HK-2 (cell line): ENCODE results near the gene UROD.
A peak's percentile ranks its signal among the peaks of the same experiment; 100 is the strongest.
"Not testable (repeated sequence)": the region's sequence is repeated elsewhere in the genome, so short reads cannot be mapped to it uniquely, and the experiment has no call there.

ENCODE experiments used
- DNase-seq: peaks from one replicate; pipeline ENCODE4 v3.0.0-alpha.2; 2018; ENCODE audit not compliant: unreplicated experiment

Gene UROD

DNA sequence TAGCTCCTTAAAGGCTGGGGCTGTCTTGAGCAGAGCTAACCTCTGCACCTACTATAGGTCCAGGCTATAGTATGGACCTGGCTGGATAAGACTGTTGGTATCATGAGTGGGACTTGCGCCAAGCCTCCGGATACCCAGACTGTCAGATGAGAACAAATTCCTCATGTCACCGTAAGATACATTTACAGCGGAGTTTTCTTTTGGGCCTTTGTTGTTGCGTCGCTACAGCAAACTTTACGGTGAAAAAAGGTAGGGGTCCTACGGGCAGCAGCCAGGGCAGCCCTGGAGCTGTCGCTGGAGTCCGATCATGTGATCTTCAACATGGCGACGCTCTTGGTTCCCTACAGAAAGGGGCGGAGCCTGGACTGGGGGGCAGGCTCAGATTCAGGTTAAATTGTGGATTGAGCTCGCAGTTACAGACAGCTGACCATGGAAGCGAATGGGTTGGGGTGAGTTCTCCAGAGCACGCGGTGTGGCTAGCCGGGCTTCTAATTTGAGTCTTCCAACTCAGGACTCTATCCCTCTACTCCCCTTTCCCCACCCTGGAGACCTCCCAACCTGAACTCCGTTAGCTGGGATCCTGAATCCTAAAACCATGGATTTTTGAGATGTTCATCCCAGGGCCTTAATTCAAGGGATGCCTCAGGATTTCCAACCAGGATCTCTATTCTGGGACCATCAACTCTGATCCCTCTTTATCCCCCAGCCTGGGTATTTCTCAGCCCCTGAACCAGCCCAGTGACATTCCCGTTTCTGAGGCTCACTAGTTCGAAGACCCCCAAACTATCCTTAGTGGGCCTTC lies at the start of gene UROD:
Gene UROD, plus strand, starts transcription at position 418 of the 802 bp plus-strand sequence. Its CDS starts 12 bp downstream, at position 430.
- DNase-seq, result peak; percentile 87

DNA sequence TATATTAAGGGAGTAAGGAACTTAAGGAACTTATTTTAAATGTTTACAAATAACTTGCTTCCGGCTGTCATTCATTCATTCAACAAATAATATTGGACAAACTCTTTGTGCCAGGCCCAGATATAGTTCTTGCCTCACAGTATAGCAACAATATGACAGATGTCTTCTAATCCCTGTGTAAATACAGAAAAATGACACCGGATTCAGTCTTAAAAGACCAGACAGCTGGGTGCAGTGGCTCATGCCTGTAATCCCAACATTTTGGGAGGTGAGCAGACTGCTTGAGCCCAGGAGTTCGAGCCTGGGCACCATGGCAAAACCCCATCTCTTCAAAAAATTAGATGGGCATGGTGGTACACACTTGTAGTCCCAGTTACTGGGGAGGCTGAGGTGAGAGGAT lies 49.3 kb upstream of the UROD start:
- no peak for DNase-seq

DNA sequence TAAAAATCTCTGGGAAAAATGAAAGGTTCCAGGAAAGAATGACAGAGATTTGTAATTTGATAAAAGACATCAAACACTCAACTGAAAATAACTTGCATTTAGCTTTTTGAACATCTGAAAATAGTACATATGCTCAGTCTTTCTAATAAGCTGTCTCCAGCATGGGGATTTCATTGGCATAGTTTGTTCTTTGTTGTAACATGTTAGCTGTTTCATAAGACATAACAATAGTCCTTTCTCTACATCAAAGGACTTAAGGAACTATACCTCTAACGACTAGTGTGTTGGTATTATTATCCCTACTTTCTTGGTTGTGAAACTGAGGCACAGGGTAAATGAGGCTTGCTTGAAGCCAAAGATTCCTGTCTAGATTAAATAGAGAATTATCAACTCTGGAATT lies 47.7 kb upstream of the UROD start:
- no peak for DNase-seq

DNA sequence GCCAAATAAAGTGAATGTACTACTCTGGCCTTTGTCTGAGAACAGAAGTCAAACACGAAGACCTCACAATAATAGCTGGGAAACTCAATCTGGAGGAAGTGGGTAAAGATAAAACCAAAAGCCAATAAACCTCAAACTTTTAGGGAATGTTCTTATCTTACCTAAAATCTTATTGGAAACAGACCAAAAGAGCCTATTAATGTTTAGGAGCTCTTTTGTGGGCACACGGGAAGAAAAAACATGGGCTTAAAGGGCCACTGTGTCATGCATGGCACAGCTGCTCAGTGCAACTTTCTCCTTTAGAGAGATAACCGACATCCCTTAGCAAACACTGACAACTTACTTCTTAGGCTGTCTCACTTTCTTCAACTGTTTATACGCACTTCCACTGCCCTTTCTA lies 41.7 kb upstream of the UROD start:
- DNase-seq, result no peak

DNA sequence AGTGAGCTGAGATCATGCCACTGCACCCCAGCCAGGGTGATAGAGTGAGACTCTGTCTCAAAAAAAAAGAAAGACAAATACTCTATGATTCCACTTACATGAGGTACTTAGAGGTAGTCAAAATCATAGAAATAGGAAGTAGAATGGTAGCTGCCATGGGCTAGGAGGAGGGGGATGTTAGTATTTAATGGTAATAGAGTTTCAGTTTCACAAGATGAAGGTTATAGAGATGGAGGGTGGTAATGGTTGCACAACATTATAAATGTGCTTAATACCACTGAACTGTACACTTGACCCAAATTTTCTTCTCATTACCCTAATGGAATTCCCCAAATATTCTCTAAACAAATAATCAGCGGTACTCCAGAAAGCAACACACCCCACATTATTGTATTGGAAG lies 38.4 kb upstream of the UROD start:
- no peak for DNase-seq

DNA sequence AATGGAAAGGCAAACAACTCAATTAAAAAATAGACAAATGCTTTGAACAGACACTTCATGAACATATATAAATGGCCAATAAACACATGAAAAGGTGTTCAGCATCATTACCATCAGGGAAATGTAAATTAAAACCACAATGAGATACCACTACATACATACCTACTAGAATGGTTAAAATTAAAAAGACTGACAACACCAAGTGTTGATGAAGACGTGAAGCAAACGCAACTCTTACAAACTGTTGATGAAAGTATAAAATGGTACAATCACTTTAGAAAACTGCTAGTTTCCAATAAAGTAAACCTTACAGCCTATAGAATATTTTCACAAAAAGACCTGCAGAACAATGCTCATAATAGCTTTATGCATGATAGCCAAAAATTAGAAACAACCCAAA lies 35.8 kb upstream of the UROD start:
- no peak for DNase-seq

DNA sequence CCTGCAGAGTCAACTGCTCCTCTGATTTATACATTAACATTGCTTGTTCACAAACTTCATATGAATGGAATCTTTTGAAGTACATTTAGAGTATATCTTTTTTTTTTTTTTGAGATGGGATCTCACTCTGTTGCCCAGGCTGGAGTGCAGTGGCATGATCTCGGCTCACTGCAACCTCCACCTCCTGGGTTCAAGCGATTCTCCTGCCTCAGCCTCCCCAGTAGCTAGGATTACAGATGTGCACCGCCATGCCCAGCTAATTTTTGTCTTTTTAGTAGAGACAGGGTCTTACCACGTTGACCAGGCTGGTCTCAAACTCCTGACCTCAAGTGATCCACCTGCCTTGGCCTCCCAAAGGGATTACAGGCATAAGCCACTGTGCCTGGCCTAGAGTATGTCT lies 34.7 kb upstream of the UROD start:
- not testable (repeated sequence) for DNase-seq

DNA sequence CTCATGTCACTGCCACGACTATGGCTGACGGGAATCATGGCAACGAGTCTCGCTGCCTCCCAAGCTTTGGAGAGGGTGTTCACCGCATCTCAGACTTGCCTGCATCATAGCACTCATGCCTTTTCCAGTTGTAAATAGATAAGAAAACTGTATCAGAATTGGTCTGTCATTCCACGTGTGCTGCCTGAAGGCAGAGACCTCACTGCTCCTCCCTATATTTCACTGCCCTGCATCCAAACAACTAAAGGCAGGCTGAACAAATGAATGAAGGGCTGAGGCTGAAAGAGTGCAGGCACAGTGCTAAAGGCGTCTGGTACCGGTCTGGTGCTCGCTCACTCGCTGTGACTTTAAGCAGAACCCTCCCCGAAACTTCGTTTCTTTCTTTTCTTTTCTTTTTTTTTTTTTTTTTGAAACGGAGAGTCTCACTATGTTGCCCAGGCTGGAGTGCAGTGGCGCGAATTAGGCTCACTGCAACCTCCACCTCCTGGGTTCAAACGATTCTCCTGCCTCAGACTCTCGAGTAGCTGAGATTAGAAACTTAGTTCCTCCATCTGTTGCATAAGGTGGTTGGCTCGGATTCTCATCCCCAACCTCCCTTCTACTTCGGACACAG lies 26.2 kb upstream of the UROD start:
- DNase-seq, result no peak

DNA sequence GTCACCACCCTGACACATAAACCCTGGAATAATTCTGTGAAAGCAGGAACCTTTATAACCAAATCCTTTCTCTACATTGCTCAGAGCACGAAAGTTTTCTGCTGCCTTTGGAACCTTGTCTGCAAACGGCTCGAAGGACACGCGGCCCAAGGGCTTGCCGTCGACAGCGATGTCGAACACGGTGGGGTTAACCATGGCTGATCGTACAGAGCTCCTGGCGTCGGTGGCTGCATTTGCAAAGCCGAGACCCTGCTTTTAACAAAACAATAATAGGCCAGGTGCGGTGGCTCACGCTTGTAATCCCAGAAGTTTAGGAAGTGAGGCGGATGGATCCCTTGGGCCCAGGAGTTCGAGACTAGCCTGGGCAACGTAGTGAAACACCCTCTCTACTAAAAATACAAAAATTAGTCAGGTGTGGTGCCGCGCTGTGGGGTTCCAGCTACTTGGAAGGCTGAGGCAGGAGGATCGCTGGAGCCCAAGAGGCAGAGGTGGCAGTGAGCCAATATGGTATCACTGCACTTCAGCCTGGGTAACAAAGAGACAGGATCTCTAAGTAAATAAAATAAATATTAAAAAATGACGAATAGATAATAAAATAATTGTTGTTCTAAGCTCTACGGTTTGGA lies 23.4 kb upstream of the UROD start:
- DNase-seq, result no peak

DNA sequence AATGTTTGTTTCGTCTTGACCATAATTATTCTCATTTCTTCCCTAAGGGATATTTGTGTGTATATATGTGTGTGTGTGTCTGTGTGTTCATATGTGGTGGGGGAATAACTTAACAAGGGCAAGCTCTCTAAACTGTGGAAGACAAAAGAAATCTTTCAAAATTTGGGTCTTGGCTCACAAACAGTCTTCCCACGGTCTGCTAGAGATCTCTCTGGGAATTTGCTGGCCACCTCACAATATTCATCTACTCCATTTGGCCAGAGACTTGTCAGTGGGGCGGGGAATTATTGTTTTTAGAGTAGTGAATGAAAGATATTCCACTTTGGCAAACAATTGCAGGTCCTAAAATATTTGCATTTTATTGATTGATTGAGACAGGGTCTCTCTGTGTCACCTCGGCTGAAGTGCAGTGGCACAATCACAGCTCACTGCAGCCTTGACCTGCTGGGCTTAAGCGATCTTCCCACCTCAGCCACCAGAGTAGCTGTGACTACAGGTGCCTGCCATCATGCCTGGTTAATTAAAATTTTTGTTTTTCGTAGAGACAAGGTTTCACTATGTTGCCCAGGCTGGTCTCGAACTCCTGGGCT lies 17.6 kb upstream of the UROD start:
- no peak for DNase-seq

DNA sequence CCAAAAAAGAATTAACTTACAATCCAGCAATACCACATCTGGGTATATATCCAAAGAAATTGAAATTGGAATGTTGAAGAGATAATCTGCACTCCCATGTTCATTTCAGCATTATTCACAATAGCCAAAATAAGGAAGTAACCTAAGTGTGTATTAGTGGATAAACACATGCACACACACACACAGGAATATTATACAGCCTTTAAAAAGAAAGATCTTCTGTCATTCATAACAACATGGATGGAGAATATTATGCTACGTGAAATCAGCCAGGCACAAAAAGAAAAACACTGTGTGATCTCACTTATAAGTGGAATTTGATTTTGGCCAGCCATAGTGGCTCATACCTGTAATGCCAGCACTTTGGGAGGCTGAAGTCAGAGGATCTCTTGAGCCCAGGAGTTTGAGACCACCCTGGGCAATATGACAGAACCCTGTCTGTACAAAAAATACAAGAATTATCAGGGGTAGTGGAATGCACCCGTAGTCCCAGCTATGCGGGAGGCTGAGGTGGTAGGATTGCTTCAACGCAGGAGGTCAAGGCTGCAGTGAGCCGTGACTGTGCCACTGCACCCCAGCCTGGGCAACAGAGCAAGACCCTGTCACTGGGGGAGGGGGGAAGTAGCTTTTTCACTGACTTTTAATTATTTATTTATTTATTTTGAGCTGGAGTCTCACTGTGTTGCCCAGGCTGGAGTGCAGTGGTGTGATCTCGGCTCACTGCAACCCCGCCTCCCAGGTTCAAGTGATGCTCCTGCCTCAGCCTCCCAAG lies 16.4 kb upstream of the UROD start:
- no peak for DNase-seq

DNA sequence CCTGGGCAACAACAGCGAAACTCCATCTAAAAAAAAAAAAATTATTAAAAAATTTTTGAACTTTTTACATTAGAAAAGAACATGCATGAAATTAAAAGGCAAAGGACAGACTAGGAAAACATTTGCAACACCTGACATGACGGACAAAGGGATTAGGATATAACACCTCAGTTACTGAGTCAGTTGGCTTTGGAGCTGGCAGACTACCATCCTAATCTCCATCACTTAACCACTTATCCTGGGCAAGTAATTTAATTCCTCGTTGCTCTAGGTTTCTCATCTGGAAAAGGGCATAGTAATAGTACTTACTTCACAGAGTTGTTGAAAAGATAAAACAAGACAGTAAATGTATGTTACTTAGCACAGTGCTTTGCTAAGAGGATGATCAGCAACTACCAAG lies 12.8 kb upstream of the UROD start:
- DNase-seq, result no peak

DNA sequence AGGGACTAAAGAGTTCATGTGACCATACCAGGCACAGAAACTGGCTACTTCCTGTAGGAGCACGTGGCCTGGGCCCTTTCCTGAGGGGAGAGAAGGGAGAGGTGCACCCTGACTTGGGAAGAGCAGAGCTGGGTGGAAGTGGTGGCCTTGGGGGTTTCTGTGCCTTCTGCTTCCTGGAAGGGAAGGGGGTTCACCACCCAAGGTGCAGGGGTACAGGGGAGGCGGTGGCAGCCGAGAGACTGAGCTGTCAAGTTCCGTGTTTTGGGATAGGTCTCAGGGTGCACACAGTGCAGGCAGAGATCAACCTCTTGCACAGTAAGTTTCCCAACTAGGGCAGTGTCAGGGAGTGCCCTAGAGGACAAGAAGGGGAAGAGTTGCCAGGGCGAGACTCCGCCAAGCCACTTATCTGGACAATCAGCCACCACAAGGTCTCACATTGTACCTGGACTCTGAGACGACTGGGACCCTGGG lies 11.0 kb upstream of the UROD start:
- DNase-seq, result no peak

DNA sequence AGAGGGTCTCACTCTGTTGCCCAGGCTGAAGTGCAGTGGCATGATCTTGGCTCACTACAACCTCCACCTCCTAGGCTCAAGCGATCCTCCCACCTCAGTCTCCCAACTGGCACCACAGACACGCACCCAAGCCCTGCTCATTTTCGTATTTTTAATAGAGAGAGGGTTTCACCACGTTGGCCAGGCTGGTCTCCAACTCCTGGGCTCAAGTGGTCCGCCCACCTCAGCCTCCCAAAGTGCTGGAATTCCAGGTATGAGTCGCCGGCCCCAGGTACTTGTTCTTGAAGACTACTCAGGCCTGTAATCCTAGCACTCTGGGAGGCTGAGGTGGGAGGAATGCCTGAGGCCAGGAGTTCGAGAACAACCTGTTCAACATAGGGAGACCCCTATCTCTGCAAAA lies 10.5 kb upstream of the UROD start:
- DNase-seq, result not testable (repeated sequence)

DNA sequence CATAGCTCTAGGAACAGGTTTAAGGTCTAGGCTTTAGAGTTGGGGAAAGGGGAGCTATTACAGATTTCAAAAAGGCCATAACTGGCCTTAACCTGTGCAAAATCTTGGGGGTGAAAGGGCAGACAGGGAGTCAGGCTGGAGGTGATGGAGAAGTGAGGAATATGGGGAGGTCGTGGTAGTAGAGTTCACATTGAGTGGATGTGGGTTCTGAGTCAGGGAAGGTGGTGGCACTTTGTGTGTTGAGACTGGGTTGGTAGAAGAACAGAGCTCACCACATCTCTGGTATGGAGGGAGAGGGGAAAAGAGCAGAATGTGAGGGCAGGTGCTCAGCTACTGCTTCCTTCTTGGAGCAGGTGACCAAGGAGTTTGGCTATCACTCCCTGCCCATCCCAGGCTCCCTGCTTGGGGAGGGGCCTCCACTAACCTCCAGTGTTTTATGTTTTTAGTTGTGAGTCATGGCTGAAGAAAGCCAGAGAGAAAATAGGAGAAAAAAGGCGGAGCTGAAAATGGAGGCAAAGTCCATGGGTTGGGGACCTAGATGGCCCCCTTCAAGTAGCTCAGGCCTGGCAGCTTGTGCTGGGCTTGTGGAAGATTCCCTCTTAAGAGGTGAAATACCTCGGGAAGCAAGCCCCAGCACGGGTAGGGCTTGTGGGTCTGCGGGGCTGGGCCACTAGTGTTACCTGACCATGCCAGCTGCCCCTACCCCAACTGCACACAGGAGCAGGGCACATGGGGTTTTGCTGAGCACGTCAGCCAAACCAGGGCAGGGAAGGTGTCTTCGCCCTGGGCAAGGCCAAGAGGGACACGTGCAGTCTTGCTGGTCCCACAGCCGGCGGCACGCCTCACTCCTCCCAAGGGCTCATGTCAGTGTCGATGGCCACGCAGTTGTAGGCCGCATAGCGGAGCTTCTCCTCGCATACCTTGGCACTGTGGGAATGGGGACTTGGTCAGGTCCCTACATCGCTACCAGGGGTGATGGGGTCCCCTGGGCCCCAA lies 9.1 kb upstream of the UROD start:
- DNase-seq, result no peak

DNA sequence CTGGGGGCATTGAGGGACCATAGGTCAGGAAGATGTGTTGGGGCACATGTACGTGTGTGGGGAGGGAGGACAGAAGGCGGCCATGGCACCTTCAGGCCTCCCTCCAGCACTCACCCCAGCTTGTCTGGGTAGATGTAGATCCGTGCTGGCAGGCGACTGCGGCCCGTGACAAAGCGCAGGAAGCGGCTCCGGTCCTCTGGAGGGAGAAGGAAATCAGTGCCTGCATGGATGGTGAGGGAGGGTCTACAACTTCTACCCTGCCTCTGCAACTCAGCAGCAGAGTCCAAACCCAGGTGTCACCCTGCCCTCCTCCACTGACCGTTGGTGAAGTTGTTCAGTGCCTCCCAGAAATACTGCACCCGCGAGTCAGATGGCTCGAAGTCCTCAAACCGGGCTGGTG lies 8.3 kb upstream of the UROD start:
- no peak for DNase-seq

DNA sequence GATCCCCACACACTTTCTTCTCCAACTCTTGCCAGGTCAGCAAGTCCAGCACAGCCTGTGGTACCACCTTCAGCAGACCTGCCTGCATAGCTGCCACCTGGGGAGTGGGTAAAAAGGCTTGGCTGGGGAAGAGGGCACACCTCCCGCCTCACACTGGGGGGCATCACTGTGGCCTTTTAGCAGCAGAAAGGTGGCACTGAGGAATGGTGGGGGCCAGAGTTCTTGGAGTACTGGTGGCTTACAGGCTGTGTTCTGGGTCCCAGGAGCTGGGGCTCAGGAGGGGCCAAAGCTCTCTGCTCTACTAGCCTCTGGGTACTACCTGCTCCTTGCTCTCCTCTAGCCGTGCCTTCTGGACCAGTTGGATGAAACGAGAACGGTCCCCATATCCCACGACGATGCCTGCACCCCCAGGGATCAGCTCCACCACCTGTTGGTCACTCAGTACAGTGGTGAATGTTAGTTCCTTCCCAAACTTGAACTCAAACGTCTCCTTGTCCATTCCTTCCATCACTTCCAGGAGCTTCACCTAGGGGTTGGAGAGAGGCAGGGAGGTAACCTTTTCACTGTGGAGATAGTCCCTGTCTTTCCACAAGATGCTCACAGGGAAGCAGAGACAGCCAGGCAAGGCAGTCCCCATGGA lies 7.7 kb upstream of the UROD start:
- DNase-seq, result no peak

DNA sequence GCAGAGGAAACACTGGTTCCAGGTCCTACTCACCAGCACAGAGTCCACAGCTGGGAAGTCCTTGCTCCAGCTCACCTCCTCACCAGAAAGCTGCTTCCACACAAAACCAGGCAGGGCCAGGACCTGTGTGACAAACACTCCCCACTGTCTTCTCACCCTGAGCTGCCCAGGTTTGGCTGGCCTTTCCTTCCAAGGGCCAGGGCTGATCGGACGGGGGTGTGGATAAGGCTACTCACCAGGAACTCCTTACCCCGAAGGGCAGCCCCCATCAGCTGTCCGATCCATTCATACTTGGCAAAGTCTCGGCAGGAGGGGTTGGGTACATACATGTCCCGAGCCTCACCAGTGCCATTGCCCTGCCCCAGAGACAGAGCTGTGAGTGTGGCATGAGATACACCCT lies 6.3 kb upstream of the UROD start:
- DNase-seq, result no peak

DNA sequence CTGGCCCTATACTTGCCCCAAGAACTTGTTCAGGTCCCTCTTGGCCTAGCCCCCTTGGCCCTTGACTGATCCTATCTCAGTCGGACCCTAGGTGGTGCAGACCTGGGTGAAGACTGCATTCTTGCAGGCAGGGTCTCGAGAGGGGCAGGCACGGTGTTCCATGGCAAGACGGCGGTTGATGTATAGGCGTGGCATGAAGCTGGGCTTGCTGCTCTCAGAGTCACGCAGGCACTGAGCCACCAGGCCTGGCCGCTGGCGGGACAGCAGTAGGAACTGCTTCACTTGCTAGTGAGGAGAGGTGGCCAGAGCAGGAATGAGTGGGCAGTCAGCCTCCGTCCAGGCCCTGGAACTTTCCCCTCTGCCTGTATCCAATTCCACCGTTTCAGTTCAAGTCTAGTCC lies 4.7 kb upstream of the UROD start:
- no peak for DNase-seq

DNA sequence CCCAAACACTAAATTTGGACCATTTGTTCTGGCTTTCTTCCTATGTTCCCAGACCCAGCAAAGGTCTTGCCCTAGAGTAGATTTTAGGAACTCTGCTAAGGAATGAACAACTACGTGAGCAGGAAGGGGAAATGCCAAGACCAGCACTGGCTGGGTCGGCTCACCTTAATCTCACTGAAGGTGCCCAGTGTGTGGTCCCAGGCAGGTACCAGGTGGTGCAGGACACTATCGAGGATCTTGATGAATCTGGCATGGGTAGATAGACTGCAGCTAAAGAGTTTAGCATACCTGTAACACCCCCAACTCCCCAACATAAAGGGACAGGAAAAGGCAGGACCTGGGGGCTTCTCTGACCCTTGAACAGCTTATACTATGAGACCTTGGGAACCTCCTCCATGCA lies 4.0 kb upstream of the UROD start:
- DNase-seq, result no peak
